ENCODE data around the gene MYEOV. TPM values are rescaled to one million over a fixed set of nuclear protein-coding genes. Genes with fewer than 3 reads are reported as not detected.

MYEOV gene
- total and polyA plus RNA-seq, 2 experiments from 2014 or later = 0.14 TPM; not detected in 1

DNA sequence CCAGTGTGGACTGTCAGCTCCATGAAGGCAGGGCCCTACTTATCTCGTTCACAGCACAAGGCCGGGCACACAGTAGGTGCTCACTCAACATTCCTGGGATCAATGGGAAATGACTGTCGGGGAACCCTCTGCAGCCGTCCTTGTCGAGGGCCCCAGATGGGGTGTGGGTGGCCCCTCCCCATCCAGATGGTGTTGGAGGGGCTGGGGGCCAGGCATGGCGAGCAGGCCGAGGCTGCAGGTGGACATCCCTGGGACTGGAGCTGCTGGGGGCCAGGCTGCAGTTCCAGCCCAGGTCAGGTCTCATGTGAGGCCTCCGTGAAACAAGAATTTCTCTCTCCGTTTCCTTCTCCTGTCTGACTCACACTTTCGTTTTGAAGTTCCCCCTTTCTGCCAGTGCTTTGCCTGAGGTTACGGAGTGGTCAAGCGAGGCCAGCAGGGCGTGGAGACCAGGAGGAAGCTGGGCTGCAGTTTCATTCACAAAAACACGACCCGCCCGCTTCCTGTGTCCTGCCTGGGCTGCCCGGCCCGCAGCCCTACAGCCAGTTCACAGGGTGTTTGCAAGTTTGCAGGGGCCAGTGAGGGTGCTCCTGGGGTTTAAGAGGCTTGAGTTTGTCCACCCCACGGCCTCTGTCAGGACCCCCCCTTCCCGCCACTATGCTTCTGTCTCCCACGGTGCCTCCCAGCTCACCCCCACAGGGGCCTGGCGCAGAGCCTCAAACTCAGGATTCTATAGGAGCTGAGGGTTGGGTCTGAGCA, 4.5 kb downstream of the MYEOV start:
- TF ChIP-seq CREB1 (CRISPR knock-in tag; IDR thresholded peaks at IDR 0.05; ENCODE audit: low read depth) (no peak), JUNB (IDR thresholded peaks at IDR 0.05; ENCODE audit: unreplicated experiment) (no peak), REST (IDR thresholded peaks at IDR 0.05; ENCODE audit: unreplicated experiment) (no peak), EZH2 (IDR thresholded peaks at IDR 0.05; ENCODE audit: low read depth, unreplicated experiment) (no peak), STAT1 (IDR thresholded peaks at IDR 0.05; ENCODE audit: unreplicated experiment) (no peak)
- Mint-ChIP-seq H3K36me3 (ENCODE audit: low read depth) (no peaks in the 10 kb centered on the region; the same call in 2 of the 3 replicates), H3K27me3 (ENCODE audit: insufficient read depth, low read depth, poor library complexity) (peaks cover 7% of the 10 kb centered on the region), H3K27ac (no peak overlapping the region), H3K4me3 (no peak overlapping the region), H3K9me3 (no peaks in the 10 kb centered on the region), H3K4me1 (peaks cover 3% of the 10 kb centered on the region; the same call in 2 of the 3 replicates)
- H3K4me1 ChIP-seq (ENCODE audit: insufficient read depth) = no peaks in the 10 kb centered on the region
- no peaks in the 10 kb centered on the region for H3F3A ChIP-seq (replicated peaks; ENCODE audit: low read depth)
- no peaks in the 10 kb centered on the region for H4K20me1 ChIP-seq (replicated peaks; ENCODE audit: insufficient read depth)
- no peaks in the 10 kb centered on the region for H3K79me2 ChIP-seq (replicated peaks; ENCODE audit: insufficient read depth)
- no peak overlapping the region for H3K4me2 ChIP-seq
- ATAC-seq (no peak; the same call in 2 of the 3 replicates), DNase-seq (ENCODE audit: low spot score) (no peak)
- H3K27me3 ChIP-seq (ENCODE audit: insufficient read depth) = no peaks in the 10 kb centered on the region
- no peak overlapping the region for H3K27ac ChIP-seq (ENCODE audit: low read depth)
- H3K9me2 ChIP-seq (ENCODE audit: insufficient read depth) = no peaks in the 10 kb centered on the region
- no peak overlapping the region for H2AFZ ChIP-seq
- no peak overlapping the region for H3K4me3 ChIP-seq
- H3K36me3 ChIP-seq (ENCODE audit: insufficient read depth) = no peaks in the 10 kb centered on the region

GRCh38 chr11:69299023-69299461, 5.1 kb downstream of the MYEOV start:
- no peaks in the 10 kb centered on the region for H3K4me1 ChIP-seq (ENCODE audit: insufficient read depth)
- Mint-ChIP-seq H3K27me3 (ENCODE audit: insufficient read depth, low read depth, poor library complexity) (peaks cover 7% of the 10 kb centered on the region), H3K9me3 (no peaks in the 10 kb centered on the region), H3K36me3 (ENCODE audit: low read depth) (no peaks in the 10 kb centered on the region; the same call in 2 of the 3 replicates), H3K4me1 (peaks cover 3% of the 10 kb centered on the region; the same call in 2 of the 3 replicates), H3K4me3 (no peak overlapping the region), H3K27ac (no peak overlapping the region)
- no peaks in the 10 kb centered on the region for H3F3A ChIP-seq (replicated peaks; ENCODE audit: low read depth)
- no peak for ATAC-seq
- no peaks in the 10 kb centered on the region for H3K27me3 ChIP-seq (ENCODE audit: insufficient read depth)
- H3K4me3 ChIP-seq = no peak overlapping the region
- DNase-seq (ENCODE audit: low spot score) = no peak
- no peaks in the 10 kb centered on the region for H3K79me2 ChIP-seq (replicated peaks; ENCODE audit: insufficient read depth)
- H4K20me1 ChIP-seq (replicated peaks; ENCODE audit: insufficient read depth) = no peaks in the 10 kb centered on the region
- H3K9me2 ChIP-seq (ENCODE audit: insufficient read depth) = no peaks in the 10 kb centered on the region
- H3K36me3 ChIP-seq (ENCODE audit: insufficient read depth) = no peaks in the 10 kb centered on the region
- no peak overlapping the region for H3K27ac ChIP-seq (ENCODE audit: low read depth)
- no peak overlapping the region for H3K4me2 ChIP-seq
- no peak overlapping the region for H2AFZ ChIP-seq
- TF ChIP-seq, protein P1, sequence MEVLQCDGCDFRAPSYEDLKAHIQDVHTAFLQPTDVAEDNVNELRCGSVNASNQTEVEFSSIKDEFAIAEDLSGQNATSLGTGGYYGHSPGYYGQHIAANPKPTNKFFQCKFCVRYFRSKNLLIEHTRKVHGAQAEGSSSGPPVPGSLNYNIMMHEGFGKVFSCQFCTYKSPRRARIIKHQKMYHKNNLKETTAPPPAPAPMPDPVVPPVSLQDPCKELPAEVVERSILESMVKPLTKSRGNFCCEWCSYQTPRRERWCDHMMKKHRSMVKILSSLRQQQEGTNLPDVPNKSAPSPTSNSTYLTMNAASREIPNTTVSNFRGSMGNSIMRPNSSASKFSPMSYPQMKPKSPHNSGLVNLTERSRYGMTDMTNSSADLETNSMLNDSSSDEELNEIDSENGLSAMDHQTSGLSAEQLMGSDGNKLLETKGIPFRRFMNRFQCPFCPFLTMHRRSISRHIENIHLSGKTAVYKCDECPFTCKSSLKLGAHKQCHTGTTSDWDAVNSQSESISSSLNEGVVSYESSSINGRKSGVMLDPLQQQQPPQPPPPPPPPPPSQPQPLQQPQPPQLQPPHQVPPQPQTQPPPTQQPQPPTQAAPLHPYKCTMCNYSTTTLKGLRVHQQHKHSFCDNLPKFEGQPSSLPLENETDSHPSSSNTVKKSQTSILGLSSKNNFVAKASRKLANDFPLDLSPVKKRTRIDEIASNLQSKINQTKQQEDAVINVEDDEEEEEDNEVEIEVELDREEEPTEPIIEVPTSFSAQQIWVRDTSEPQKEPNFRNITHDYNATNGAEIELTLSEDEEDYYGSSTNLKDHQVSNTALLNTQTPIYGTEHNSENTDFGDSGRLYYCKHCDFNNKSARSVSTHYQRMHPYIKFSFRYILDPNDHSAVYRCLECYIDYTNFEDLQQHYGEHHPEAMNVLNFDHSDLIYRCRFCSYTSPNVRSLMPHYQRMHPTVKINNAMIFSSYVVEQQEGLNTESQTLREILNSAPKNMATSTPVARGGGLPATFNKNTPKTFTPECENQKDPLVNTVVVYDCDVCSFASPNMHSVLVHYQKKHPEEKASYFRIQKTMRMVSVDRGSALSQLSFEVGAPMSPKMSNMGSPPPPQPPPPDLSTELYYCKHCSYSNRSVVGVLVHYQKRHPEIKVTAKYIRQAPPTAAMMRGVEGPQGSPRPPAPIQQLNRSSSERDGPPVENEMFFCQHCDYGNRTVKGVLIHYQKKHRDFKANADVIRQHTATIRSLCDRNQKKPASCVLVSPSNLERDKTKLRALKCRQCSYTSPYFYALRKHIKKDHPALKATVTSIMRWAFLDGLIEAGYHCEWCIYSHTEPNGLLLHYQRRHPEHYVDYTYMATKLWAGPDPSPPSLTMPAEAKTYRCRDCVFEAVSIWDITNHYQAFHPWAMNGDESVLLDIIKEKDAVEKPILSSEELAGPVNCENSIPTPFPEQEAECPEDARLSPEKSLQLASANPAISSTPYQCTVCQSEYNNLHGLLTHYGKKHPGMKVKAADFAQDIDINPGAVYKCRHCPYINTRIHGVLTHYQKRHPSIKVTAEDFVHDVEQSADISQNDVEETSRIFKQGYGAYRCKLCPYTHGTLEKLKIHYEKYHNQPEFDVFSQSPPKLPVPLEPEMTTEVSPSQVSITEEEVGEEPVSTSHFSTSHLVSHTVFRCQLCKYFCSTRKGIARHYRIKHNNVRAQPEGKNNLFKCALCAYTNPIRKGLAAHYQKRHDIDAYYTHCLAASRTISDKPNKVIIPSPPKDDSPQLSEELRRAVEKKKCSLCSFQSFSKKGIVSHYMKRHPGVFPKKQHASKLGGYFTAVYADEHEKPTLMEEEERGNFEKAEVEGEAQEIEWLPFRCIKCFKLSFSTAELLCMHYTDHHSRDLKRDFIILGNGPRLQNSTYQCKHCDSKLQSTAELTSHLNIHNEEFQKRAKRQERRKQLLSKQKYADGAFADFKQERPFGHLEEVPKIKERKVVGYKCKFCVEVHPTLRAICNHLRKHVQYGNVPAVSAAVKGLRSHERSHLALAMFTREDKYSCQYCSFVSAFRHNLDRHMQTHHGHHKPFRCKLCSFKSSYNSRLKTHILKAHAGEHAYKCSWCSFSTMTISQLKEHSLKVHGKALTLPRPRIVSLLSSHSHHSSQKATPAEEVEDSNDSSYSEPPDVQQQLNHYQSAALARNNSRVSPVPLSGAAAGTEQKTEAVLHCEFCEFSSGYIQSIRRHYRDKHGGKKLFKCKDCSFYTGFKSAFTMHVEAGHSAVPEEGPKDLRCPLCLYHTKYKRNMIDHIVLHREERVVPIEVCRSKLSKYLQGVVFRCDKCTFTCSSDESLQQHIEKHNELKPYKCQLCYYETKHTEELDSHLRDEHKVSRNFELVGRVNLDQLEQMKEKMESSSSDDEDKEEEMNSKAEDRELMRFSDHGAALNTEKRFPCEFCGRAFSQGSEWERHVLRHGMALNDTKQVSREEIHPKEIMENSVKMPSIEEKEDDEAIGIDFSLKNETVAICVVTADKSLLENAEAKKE (CRISPR knock-in tag; IDR thresholded peaks at IDR 0.05) = no peak
- TF ChIP-seq ZNF331 (CRISPR knock-in tag; IDR thresholded peaks at IDR 0.05; ENCODE audit: low read depth) = no peak
- TF ChIP-seq REST (IDR thresholded peaks at IDR 0.05; ENCODE audit: unreplicated experiment) = no peak
